Measurements from ENCODE around the gene SLC28A3. TPM values are rescaled to one million over a fixed set of nuclear protein-coding genes. Genes with fewer than 3 reads are reported as not detected.

The SLC28A3 gene
- total and polyA plus RNA-seq, 2 experiments from 2014 or later = not detected

- no peak for TF ChIP-seq NANOG (IDR thresholded peaks at IDR 0.05; ENCODE audit: borderline replicate concordance)
- TF ChIP-seq CTCF (conservative IDR thresholded peaks at IDR 0.05; ENCODE audit: low read depth in 2 of 2) = no peak
Measured at GRCh38 chr9:84320231-84320630, 20.3 kb downstream of the SLC28A3 start (continued).

GRCh38 chr9:84319632-84320031 is 20.9 kb downstream of the SLC28A3 start:
- H3F3A ChIP-seq (replicated peaks; ENCODE audit: low read depth) = no peaks in the 10 kb centered on the region
- H3K36me3 ChIP-seq (ENCODE audit: insufficient read depth) = no peaks in the 10 kb centered on the region
- Mint-ChIP-seq H3K27ac (no peak overlapping the region), H3K9me3 (no peaks in the 10 kb centered on the region), H3K4me1 (no peaks in the 10 kb centered on the region), H3K27me3 (ENCODE audit: insufficient read depth, low read depth, poor library complexity) (peaks cover 5% of the 10 kb centered on the region), H3K4me3 (no peak overlapping the region), H3K36me3 (ENCODE audit: low read depth) (no peaks in the 10 kb centered on the region)
- H2AFZ ChIP-seq = no peak overlapping the region
- no peaks in the 10 kb centered on the region for H3K79me2 ChIP-seq (replicated peaks; ENCODE audit: insufficient read depth)
- no peaks in the 10 kb centered on the region for H4K20me1 ChIP-seq (replicated peaks; ENCODE audit: insufficient read depth)
- no peak overlapping the region for H3K4me2 ChIP-seq
- no peak overlapping the region for H3K27ac ChIP-seq (ENCODE audit: low read depth)
- H3K9me2 ChIP-seq (ENCODE audit: insufficient read depth) = no peaks in the 10 kb centered on the region
- H3K27me3 ChIP-seq (ENCODE audit: insufficient read depth) = no peaks in the 10 kb centered on the region
- ATAC-seq (no peak), DNase-seq (ENCODE audit: low spot score) (no peak)
- H3K4me1 ChIP-seq (ENCODE audit: insufficient read depth) = no peaks in the 10 kb centered on the region
- H3K4me3 ChIP-seq = no peak overlapping the region
- TF ChIP-seq STAT1 (IDR thresholded peaks at IDR 0.05; ENCODE audit: unreplicated experiment) (no peak), ZNF331 (CRISPR knock-in tag; IDR thresholded peaks at IDR 0.05; ENCODE audit: low read depth) (no peak), NANOG (IDR thresholded peaks at IDR 0.05; ENCODE audit: borderline replicate concordance) (no peak), CTCF (conservative IDR thresholded peaks at IDR 0.05; ENCODE audit: low read depth in 2 of 2) (no peak), CREB1 (CRISPR knock-in tag; IDR thresholded peaks at IDR 0.05; ENCODE audit: low read depth) (no peak), JUNB (IDR thresholded peaks at IDR 0.05; ENCODE audit: unreplicated experiment) (no peak), POLR2AphosphoS5 (IDR thresholded peaks at IDR 0.05; ENCODE audit: low read depth) (no peak), ZNF114 (CRISPR knock-in tag; IDR thresholded peaks at IDR 0.05) (no peak), EZH2phosphoT487 (IDR thresholded peaks at IDR 0.05; ENCODE audit: unreplicated experiment) (no peak), EZH2 (IDR thresholded peaks at IDR 0.05; ENCODE audit: low read depth, unreplicated experiment) (no peak)
- TF ChIP-seq, protein P1, sequence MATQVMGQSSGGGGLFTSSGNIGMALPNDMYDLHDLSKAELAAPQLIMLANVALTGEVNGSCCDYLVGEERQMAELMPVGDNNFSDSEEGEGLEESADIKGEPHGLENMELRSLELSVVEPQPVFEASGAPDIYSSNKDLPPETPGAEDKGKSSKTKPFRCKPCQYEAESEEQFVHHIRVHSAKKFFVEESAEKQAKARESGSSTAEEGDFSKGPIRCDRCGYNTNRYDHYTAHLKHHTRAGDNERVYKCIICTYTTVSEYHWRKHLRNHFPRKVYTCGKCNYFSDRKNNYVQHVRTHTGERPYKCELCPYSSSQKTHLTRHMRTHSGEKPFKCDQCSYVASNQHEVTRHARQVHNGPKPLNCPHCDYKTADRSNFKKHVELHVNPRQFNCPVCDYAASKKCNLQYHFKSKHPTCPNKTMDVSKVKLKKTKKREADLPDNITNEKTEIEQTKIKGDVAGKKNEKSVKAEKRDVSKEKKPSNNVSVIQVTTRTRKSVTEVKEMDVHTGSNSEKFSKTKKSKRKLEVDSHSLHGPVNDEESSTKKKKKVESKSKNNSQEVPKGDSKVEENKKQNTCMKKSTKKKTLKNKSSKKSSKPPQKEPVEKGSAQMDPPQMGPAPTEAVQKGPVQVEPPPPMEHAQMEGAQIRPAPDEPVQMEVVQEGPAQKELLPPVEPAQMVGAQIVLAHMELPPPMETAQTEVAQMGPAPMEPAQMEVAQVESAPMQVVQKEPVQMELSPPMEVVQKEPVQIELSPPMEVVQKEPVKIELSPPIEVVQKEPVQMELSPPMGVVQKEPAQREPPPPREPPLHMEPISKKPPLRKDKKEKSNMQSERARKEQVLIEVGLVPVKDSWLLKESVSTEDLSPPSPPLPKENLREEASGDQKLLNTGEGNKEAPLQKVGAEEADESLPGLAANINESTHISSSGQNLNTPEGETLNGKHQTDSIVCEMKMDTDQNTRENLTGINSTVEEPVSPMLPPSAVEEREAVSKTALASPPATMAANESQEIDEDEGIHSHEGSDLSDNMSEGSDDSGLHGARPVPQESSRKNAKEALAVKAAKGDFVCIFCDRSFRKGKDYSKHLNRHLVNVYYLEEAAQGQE (IDR thresholded peaks at IDR 0.05; ENCODE audit: unreplicated experiment) = no peak
- TF ChIP-seq, protein P2, sequence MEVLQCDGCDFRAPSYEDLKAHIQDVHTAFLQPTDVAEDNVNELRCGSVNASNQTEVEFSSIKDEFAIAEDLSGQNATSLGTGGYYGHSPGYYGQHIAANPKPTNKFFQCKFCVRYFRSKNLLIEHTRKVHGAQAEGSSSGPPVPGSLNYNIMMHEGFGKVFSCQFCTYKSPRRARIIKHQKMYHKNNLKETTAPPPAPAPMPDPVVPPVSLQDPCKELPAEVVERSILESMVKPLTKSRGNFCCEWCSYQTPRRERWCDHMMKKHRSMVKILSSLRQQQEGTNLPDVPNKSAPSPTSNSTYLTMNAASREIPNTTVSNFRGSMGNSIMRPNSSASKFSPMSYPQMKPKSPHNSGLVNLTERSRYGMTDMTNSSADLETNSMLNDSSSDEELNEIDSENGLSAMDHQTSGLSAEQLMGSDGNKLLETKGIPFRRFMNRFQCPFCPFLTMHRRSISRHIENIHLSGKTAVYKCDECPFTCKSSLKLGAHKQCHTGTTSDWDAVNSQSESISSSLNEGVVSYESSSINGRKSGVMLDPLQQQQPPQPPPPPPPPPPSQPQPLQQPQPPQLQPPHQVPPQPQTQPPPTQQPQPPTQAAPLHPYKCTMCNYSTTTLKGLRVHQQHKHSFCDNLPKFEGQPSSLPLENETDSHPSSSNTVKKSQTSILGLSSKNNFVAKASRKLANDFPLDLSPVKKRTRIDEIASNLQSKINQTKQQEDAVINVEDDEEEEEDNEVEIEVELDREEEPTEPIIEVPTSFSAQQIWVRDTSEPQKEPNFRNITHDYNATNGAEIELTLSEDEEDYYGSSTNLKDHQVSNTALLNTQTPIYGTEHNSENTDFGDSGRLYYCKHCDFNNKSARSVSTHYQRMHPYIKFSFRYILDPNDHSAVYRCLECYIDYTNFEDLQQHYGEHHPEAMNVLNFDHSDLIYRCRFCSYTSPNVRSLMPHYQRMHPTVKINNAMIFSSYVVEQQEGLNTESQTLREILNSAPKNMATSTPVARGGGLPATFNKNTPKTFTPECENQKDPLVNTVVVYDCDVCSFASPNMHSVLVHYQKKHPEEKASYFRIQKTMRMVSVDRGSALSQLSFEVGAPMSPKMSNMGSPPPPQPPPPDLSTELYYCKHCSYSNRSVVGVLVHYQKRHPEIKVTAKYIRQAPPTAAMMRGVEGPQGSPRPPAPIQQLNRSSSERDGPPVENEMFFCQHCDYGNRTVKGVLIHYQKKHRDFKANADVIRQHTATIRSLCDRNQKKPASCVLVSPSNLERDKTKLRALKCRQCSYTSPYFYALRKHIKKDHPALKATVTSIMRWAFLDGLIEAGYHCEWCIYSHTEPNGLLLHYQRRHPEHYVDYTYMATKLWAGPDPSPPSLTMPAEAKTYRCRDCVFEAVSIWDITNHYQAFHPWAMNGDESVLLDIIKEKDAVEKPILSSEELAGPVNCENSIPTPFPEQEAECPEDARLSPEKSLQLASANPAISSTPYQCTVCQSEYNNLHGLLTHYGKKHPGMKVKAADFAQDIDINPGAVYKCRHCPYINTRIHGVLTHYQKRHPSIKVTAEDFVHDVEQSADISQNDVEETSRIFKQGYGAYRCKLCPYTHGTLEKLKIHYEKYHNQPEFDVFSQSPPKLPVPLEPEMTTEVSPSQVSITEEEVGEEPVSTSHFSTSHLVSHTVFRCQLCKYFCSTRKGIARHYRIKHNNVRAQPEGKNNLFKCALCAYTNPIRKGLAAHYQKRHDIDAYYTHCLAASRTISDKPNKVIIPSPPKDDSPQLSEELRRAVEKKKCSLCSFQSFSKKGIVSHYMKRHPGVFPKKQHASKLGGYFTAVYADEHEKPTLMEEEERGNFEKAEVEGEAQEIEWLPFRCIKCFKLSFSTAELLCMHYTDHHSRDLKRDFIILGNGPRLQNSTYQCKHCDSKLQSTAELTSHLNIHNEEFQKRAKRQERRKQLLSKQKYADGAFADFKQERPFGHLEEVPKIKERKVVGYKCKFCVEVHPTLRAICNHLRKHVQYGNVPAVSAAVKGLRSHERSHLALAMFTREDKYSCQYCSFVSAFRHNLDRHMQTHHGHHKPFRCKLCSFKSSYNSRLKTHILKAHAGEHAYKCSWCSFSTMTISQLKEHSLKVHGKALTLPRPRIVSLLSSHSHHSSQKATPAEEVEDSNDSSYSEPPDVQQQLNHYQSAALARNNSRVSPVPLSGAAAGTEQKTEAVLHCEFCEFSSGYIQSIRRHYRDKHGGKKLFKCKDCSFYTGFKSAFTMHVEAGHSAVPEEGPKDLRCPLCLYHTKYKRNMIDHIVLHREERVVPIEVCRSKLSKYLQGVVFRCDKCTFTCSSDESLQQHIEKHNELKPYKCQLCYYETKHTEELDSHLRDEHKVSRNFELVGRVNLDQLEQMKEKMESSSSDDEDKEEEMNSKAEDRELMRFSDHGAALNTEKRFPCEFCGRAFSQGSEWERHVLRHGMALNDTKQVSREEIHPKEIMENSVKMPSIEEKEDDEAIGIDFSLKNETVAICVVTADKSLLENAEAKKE (CRISPR knock-in tag; IDR thresholded peaks at IDR 0.05) = no peak

All from GM23338 (cell line).